ENCODE measurements around the gene GPT2. TPM values are rescaled to one million over a fixed set of nuclear protein-coding genes. Genes with fewer than 3 reads are reported as not detected.

Gene GPT2
- total RNA-seq, 4 donors from 2014 or later: 5.5 to 19.2 (median 13.2) TPM

DNA sequence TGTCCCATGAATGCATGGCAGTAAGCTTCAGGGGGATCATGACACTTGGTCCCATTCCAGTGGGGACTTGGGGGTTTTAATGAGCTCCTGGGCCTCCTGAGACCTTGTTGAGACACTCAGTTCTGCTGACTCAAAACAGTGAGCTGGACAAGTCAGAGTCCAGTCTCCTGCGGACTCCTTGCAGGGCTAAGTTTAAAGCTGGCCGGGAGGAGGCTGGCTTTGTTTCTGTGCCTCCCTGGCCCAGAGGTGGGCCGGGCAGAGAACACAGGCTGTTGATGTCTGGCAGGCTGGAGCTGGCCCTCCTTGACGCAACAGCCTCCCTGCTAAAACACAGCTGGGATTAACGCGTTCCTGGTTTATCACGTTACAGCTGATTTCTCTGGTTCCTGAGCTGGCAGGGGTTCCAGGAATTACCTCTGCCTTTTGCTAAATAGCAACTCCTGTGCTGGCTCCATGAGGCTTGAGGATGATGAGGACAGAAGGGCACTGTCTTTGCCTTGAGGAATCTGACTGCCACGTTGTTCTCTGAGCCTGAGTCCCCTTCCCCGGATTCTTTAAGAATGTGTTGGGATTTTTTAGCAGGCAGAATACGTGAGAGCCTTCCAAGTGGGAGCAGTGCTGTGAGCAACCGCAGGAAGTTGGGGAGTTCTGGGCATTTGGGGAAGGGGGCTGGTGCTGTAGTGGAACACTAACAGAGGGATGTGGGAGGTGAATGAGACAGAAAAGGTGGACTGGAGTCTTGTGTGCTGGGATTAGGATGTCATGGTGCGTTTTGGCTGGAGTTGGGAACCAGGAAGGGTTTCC lies 2.0 kb downstream of the GPT2 start:
- H3K4me1 ChIP-seq: peaks cover 11 to 16% of the 10 kb centered on the region in 2 donors

DNA sequence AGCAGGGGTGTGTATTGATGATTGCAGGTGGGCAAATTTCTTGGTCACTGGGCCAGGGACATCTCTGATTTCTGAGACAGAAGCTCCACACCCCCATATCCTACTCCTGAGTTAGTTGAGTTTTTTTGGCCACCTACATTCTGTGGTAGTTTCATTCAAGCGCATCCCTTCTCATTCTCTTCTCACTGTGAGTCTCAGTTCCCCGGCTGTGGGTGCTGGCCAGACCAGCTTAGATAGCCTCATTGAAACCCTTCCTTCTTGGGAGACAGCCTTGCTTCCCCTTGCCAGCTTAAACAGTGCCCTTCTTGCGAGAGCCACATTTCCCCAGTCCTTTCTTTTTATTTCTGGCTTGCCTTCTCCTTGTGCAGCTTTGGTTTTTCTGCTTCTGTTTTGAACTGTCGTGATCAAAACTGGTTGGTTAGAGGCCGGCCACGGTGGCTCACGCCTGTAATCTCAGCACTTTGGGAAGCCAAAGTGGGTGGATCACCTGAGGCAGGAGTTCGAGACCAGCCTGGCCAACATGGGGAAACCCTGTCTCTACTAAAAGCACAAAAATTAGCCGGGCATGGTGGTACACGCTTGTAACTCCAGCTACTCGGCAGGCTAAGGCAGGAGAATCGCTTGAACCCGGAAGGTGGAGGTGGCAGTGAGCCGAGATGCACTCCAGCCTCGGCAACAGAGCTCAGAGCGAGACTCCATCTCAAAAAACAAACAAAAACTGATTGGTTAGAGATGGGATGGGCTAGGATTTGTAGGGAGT lies 2.8 kb downstream of the GPT2 start:
- no peaks in the 10 kb centered on the region for H3K9me3 ChIP-seq
- H3K36me3 ChIP-seq: no peaks in the 10 kb centered on the region
- H3K4me1 ChIP-seq: peaks cover 11 to 16% of the 10 kb centered on the region in 2 donors
- no peaks in the 10 kb centered on the region for H3K27me3 ChIP-seq
- TF ChIP-seq, protein P1, sequence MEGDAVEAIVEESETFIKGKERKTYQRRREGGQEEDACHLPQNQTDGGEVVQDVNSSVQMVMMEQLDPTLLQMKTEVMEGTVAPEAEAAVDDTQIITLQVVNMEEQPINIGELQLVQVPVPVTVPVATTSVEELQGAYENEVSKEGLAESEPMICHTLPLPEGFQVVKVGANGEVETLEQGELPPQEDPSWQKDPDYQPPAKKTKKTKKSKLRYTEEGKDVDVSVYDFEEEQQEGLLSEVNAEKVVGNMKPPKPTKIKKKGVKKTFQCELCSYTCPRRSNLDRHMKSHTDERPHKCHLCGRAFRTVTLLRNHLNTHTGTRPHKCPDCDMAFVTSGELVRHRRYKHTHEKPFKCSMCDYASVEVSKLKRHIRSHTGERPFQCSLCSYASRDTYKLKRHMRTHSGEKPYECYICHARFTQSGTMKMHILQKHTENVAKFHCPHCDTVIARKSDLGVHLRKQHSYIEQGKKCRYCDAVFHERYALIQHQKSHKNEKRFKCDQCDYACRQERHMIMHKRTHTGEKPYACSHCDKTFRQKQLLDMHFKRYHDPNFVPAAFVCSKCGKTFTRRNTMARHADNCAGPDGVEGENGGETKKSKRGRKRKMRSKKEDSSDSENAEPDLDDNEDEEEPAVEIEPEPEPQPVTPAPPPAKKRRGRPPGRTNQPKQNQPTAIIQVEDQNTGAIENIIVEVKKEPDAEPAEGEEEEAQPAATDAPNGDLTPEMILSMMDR (IDR thresholded peaks at IDR 0.05): no peak
- no peak for TF ChIP-seq POLR2A (IDR thresholded peaks at IDR 0.05)
- H3K4me3 ChIP-seq (replicated peaks in 1 of 3): no peak overlapping the region
- intact Hi-C loops (cut with DNase I): no loop called here
- WGBS, 2 donors: 96 to 97% methylated on average over 16 of the region's 16 CpGs
- no peak overlapping the region for H3K27ac ChIP-seq
- no peak for DNase-seq

More for the DNA sequence above, 2.0 kb downstream of the GPT2 start:
- Histone ChIP-seq H3K36me3 (no peaks in the 10 kb centered on the region), H3K27ac (no peak overlapping the region), H3K27me3 (no peaks in the 10 kb centered on the region), H3K4me3 (replicated peaks in 1 of 3) (no peak overlapping the region), H3K9me3 (no peaks in the 10 kb centered on the region)
- no peak for DNase-seq
- WGBS, 2 donors: 88 to 89% methylated on average over 12 of the region's 12 CpGs
- intact Hi-C loops (cut with DNase I): no loop called here
- TF ChIP-seq POLR2A (IDR thresholded peaks at IDR 0.05): no peak
- TF ChIP-seq, protein P1 (IDR thresholded peaks at IDR 0.05): no peak

DNA sequence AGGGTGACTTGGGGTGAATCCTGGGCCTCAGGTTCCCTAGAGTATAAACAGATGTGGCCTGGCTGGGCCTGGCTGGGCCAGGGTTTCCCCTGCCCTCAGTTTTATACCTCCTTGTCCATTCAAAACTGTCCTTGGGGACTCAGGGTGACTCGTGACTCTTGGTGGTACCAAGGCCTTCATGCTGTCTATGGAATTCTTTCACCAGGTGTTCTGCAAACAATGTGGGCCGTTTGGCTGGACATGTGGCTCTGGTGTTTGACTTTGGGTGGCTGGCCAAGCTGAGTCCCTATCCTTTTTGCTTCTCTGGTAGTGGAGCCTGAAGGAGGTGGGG lies 3.3 kb downstream of the GPT2 start:
- no peak overlapping the region for H3K4me3 ChIP-seq (replicated peaks in 1 of 3)
- peaks cover 11 to 16% of the 10 kb centered on the region in 2 donors for H3K4me1 ChIP-seq
- intact Hi-C loops (cut with DNase I): no loop called here
- no peak overlapping the region for H3K27ac ChIP-seq
- H3K27me3 ChIP-seq: no peaks in the 10 kb centered on the region
- 64 to 74% methylated on average over 2 of the region's 2 CpGs for WGBS, 2 donors
- H3K9me3 ChIP-seq: no peaks in the 10 kb centered on the region
- no peaks in the 10 kb centered on the region for H3K36me3 ChIP-seq
- TF ChIP-seq, protein P1 (IDR thresholded peaks at IDR 0.05): no peak
- no peak for TF ChIP-seq POLR2A (IDR thresholded peaks at IDR 0.05)
- DNase-seq: no peak

DNA sequence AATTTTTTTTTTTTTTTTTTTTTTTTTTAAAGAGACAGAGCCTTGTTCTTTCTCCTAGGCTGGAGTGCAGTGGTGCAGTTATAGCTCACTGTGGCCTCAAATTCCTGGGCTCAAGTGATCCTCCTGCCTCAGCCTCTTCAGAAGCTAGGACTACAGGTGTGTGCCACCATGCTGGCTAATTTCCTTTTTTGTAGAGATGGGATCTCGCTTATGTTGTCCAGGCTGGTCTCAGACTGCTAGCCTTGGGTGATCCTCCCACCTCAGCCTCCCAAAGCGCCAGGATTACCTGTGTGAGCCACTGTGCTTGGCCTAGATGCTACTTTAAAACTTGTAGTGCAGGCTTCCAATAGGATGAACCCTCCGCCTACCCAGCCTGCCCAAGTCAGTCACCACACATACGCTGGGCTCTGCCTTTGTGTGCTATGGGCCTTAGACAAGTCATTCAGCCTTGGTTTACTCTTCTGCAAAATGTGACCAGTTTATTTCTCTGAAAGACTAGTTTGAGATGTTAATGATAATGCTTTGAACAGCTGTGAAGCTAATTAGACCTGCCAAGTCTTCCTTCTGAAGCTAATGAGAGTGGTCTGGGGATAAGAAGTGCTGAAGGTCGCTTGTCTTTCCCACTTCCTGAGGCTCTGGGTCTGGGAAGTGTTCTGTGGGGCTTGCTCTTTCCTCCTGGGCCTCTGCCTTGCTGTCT lies 5.2 kb downstream of the GPT2 start:
- Histone ChIP-seq H3K4me1 (peaks cover 5 to 10% of the 10 kb centered on the region in 2 donors), H3K9me3 (no peaks in the 10 kb centered on the region), H3K4me3 (replicated peaks in 1 of 3) (no peak overlapping the region), H3K27ac (no peak overlapping the region), H3K36me3 (no peaks in the 10 kb centered on the region), H3K27me3 (no peaks in the 10 kb centered on the region)
- 94 to 95% methylated on average over 4 to 5 of the region's 5 CpGs for WGBS, 2 donors
- TF ChIP-seq, protein P1 (IDR thresholded peaks at IDR 0.05): no peak
- no peak for TF ChIP-seq POLR2A (IDR thresholded peaks at IDR 0.05)
- intact Hi-C loops (cut with DNase I): no loop called here
- DNase-seq: no peak
